ENCODE results near the gene ELMO2.

- no peak for TF ChIP-seq CTCF (IDR thresholded peaks at IDR 0.05)
- no peak for TF ChIP-seq POLR2A (IDR thresholded peaks at IDR 0.05)
Observed at GRCh38 chr20:46446851-46447250, 40.4 kb upstream of the ELMO2 start.
